Gastrocnemius medialis (tissue), 4 donors: ENCODE data around the gene HEBP1.

Source experiments
- CTCF ChIP-seq, 5 experiments: fragments of 450-650 bp in 3 of 5; fragments of 200-600 bp in 2 of 5; sonication (generic) in 2 of 5; IDR thresholded peaks in 4 of 5; conservative IDR thresholded peaks in 1 of 5; 1 replicate in 4 of 5; 2 replicates in 1 of 5; pipeline ENCODE4 v1.5.1; 2016 to 2019; ENCODE audit warnings: antibody characterized with exemption in 5 of 5, mild to moderate bottlenecking in 3 of 5, moderate library complexity in 3 of 5
- POLR2A ChIP-seq, 2 donors: fragments of 450-650 bp; IDR thresholded peaks; one replicate each; pipeline ENCODE4 v1.6.1; 2017; ENCODE audit warnings: antibody characterized with exemption in 2 of 2, mild to moderate bottlenecking in 2 of 2, moderate library complexity in 2 of 2

GRCh38 chr12:12933742-12934141 is 66.3 kb downstream of the HEBP1 start:
- TF ChIP-seq CTCF (IDR thresholded peaks at IDR 0.05 in 4 of 5, conservative IDR thresholded peaks at IDR 0.05 in 1 of 5) (no peak), POLR2A (IDR thresholded peaks at IDR 0.05) (no peak)
